Stimulated activated CD4-positive, alpha-beta T cell treated with anti-CD3 and anti-CD28 coated beads, Interleukin-2, amount 100 ng/mL, for 48 hours (primary cell): ENCODE results near the gene PSMB5.
A peak's percentile ranks its signal among the peaks of the same experiment; 100 is the strongest.
"Not testable (repeated sequence)": the region's sequence is repeated elsewhere in the genome, so short reads cannot be mapped to it uniquely, and the experiment has no call there.

Experiments used
- DNase-seq, 2 donors: peaks; one replicate each; pipeline ENCODE4 v3.0.0-alpha.2; 2020

Gene PSMB5

GRCh38 chr14:23043145-23043544 is 8.4 kb upstream of the PSMB5 start:
- DNase-seq: no peak

GRCh38 chr14:23042162-23042965 is 7.7 kb upstream of the PSMB5 start, which contains the start of gene PSMB11:
Gene PSMB11 (plus strand): TSS chr14:23042212. CDS start chr14:23042226, 14 bp downstream.
- DNase-seq: no peak

- no peak for DNase-seq
Measured at GRCh38 chr14:23041729-23042128, 7.0 kb upstream of the PSMB5 start.

- DNase-seq: no peak
Measured at GRCh38 chr14:23040100-23040499, 5.4 kb upstream of the PSMB5 start.

- DNase-seq: no peak
Measured at GRCh38 chr14:23035303-23036144, 824 bp upstream of the PSMB5 start.

- no peak for DNase-seq
Measured at GRCh38 chr14:23033801-23034497, 751 bp downstream of the PSMB5 start.

- no peak for DNase-seq
Measured at GRCh38 chr14:23033251-23033727, 1.4 kb downstream of the PSMB5 start.

- DNase-seq: no peak
Measured at GRCh38 chr14:23030936-23031335, 3.8 kb downstream of the PSMB5 start.

GRCh38 chr14:23028799-23029198 is 5.9 kb downstream of the PSMB5 start:
- DNase-seq: no peak

- peak in 1 of 2 donors; percentile 22 for DNase-seq
Measured at GRCh38 chr14:23025151-23025814, 9.4 kb downstream of the PSMB5 start.

GRCh38 chr14:23024612-23025075 is 10.1 kb downstream of the PSMB5 start:
- no peak for DNase-seq

GRCh38 chr14:23023795-23024152 is 10.9 kb downstream of the PSMB5 start:
- DNase-seq: no peak

- no peak for DNase-seq
Measured at GRCh38 chr14:23023022-23023794, 11.5 kb downstream of the PSMB5 start.

GRCh38 chr14:23021889-23022442 is 12.7 kb downstream of the PSMB5 start:
- no peak for DNase-seq

- no peak for DNase-seq
Measured at GRCh38 chr14:23021434-23021833, 13.3 kb downstream of the PSMB5 start.

- DNase-seq: no peak
Measured at GRCh38 chr14:23020143-23021128, 14.3 kb downstream of the PSMB5 start.

- DNase-seq: no peak
Measured at GRCh38 chr14:23018107-23018506, 16.6 kb downstream of the PSMB5 start.

- no peak for DNase-seq
Measured at GRCh38 chr14:23017091-23017490, 17.6 kb downstream of the PSMB5 start.

GRCh38 chr14:23015618-23016017 is 19.1 kb downstream of the PSMB5 start:
- DNase-seq: no peak

- DNase-seq: not testable (repeated sequence)
Measured at GRCh38 chr14:23013749-23014054, 21.0 kb downstream of the PSMB5 start.
